HepG2 (cell line): ENCODE measurements around the gene COX7A2L. TPM values are rescaled to one million over a fixed set of nuclear protein-coding genes. Genes with fewer than 3 reads are reported as not detected.

Experiments
- ATAC-seq: fragments of 200-7000 bp; cut with Tn5 transposase; 3 replicates; pipeline ENCODE4 v1.9.1; 2020; ENCODE audit warnings: mild to moderate bottlenecking, moderate library complexity
- BruUV-seq: library from RNA; stranded (reverse); fragments of 400-500 nt; replicated peaks from 2 replicates; lab custom pipeline; 2021; lab: Mats Ljungman, UMichigan
- CTCF ChIA-PET: fragments of 300-600 bp; formaldehyde crosslinking; extraction: SDS; loops from one replicate; lab custom pipeline; 2021; ENCODE audit warnings: low total read pairs, inconsistent platforms, low intra/inter-chr PET ratio; lab: Yijun Ruan, JAX
- POLR2A ChIA-PET: fragments of 350-600 bp; sonication (Branson Sonifier 250); formaldehyde crosslinking; loops from one replicate; lab custom pipeline; 2020; ENCODE audit warnings: antibody characterized with exemption, inconsistent platforms; lab: Yijun Ruan, JAX
- DNase-seq: peaks from one replicate; pipeline ENCODE4 v3.0.0-alpha.2; 2015; ENCODE audit warnings: low spot score
- FAIRE-seq: peaks from 3 replicates; lab custom pipeline; 2011; peaks lifted over from hg19 to GRCh38; lab: Jason Lieb, UNC
- H2AFZ ChIP-seq: one replicate; pipeline ENCODE4 v1.6.1; 2011; ENCODE audit warnings: low read length, inconsistent platforms
- H3K27ac ChIP-seq: fragments of 300-600 bp; 3 replicates; pipeline ENCODE4 v1.8.0; 2011; ENCODE audit warnings: mixed run types, mild to moderate bottlenecking, mixed read lengths, low read length, inconsistent platforms; ENCODE audit not compliant: insufficient read depth; ENCODE audit errors: extremely low read length
- H3K27me3 ChIP-seq, 2 experiments: fragments of 200-600 bp in 1 of 2; 2 replicates in 1 of 2; 3 replicates in 1 of 2; pipeline versions ENCODE4 v1.6.0 to v1.8.0; 2011; ENCODE audit warnings: low read length in 2 of 2, mild to moderate bottlenecking in 2 of 2, moderate library complexity in 2 of 2, inconsistent platforms in 1 of 2; ENCODE audit not compliant: insufficient read depth in 2 of 2, control insufficient read depth in 1 of 2
- H3K36me3 ChIP-seq, 2 experiments: fragments of 200-600 bp in 1 of 2; replicated peaks in 1 of 2; 2 replicates in 1 of 2; 3 replicates in 1 of 2; pipeline versions ENCODE4 v1.5.1 to v1.8.0; 2011; ENCODE audit warnings: low read length in 2 of 2, inconsistent platforms in 1 of 2; ENCODE audit not compliant: insufficient read depth in 2 of 2, control insufficient read depth in 1 of 2
- H3K4me1 ChIP-seq: 2 replicates; pipeline ENCODE4 v1.5.1; 2012; ENCODE audit warnings: low read length, inconsistent platforms; ENCODE audit not compliant: insufficient read depth
- H3K4me2 ChIP-seq: 2 replicates; pipeline ENCODE4 v1.6.0; 2011; ENCODE audit warnings: low read depth, low read length, inconsistent platforms
- H3K4me3 ChIP-seq, 3 experiments: fragments of 200-600 bp in 1 of 3; sonication (generic), shearing (Covaris generic) in 1 of 3; replicated peaks in 1 of 3; 2 replicates each; pipeline ENCODE4 v1.5.1; 2011 to 2016; ENCODE audit warnings: low read length in 3 of 3, inconsistent platforms in 2 of 3, low read depth in 2 of 3, mild to moderate bottlenecking in 2 of 3, control low read depth in 1 of 3, mixed read lengths in 1 of 3; ENCODE audit not compliant: insufficient read depth in 1 of 3
- H3K79me2 ChIP-seq: one replicate; pipeline ENCODE4 v1.6.1; 2011; ENCODE audit warnings: low read length, inconsistent platforms; ENCODE audit not compliant: insufficient read depth
- H3K9ac ChIP-seq: 2 replicates; pipeline ENCODE4 v1.6.0; 2011; ENCODE audit warnings: mild to moderate bottlenecking, low read depth, low read length, inconsistent platforms; ENCODE audit not compliant: insufficient read depth
- H3K9me3 ChIP-seq: 2 replicates; pipeline ENCODE4 v1.5.1; 2012; ENCODE audit warnings: mild to moderate bottlenecking, low read length
- H4K20me1 ChIP-seq: 2 replicates; pipeline ENCODE4 v1.6.0; 2011; ENCODE audit warnings: inconsistent platforms, mild to moderate bottlenecking, low read length, moderate library complexity; ENCODE audit not compliant: insufficient read depth
- CENPT ChIP-seq: sonication (generic); formaldehyde crosslinking; IDR thresholded peaks from 2 replicates; pipeline ENCODE4 v1.8.0; 2022; ENCODE audit warnings: low read depth, mild to moderate bottlenecking, moderate library complexity, missing genetic modification reagents
- FOXO1 ChIP-seq: sonication (generic); formaldehyde crosslinking; IDR thresholded peaks from 2 replicates; pipeline ENCODE4 v1.4.0; 2020; ENCODE audit warnings: missing genetic modification reagents
- HDAC6 ChIP-seq: fragments of 200-600 bp; sonication (generic); IDR thresholded peaks from 2 replicates; pipeline ENCODE4 v1.7.0; 2017; ENCODE audit warnings: mild to moderate bottlenecking, antibody characterized with exemption, low read length, low read depth
- MLLT10 ChIP-seq: sonication (generic); formaldehyde crosslinking; IDR thresholded peaks from 2 replicates; pipeline ENCODE4 v1.4.0; 2020; ENCODE audit warnings: missing genetic modification reagents
- NFYC ChIP-seq: IDR thresholded peaks from 2 replicates; pipeline ENCODE4 v1.6.1; 2016; ENCODE audit warnings: missing genetic modification reagents, missing compliant biosample characterization
- PAF1 ChIP-seq: IDR thresholded peaks from 2 replicates; pipeline ENCODE4 v1.6.1; 2016; ENCODE audit warnings: missing genetic modification reagents, missing compliant biosample characterization
- PHF5A ChIP-seq: IDR thresholded peaks from one replicate; pipeline ENCODE4 v1.6.1; 2018; ENCODE audit warnings: low read depth, missing genetic modification reagents; ENCODE audit not compliant: unreplicated experiment
- POLR2A ChIP-seq, 2 experiments: IDR thresholded peaks; 2 replicates each; pipeline ENCODE4 v1.6.1; 2011; ENCODE audit warnings: low read depth in 2 of 2, low read length in 2 of 2, mild to moderate bottlenecking in 1 of 2, moderate library complexity in 1 of 2; ENCODE audit not compliant: insufficient read depth in 1 of 2
- POLR2AphosphoS5 ChIP-seq: IDR thresholded peaks from 2 replicates; pipeline ENCODE4 v1.6.1; 2012; ENCODE audit warnings: low read depth, low read length
- RBM22 ChIP-seq: fragments of 200-400 bp; formaldehyde crosslinking; optimal IDR thresholded peaks from 2 replicates; pipeline ENCODE3; 2017; ENCODE audit warnings: mild to moderate bottlenecking, low read length, moderate library complexity
- SIX4 ChIP-seq: sonication (generic); formaldehyde crosslinking; IDR thresholded peaks from 2 replicates; pipeline ENCODE4 v1.4.0; 2020; ENCODE audit warnings: missing genetic modification reagents
- TGIF2 ChIP-seq: IDR thresholded peaks from 2 replicates; pipeline ENCODE4 v1.6.1; 2016; ENCODE audit warnings: control low read depth, missing compliant biosample characterization
- ZNF160 ChIP-seq: sonication (generic); formaldehyde crosslinking; IDR thresholded peaks from 2 replicates; pipeline ENCODE4 v1.8.0; 2022; ENCODE audit warnings: mild to moderate bottlenecking, inconsistent platforms, missing genetic modification reagents
- ZNF350 ChIP-seq: sonication (generic); formaldehyde crosslinking; IDR thresholded peaks from 2 replicates; pipeline ENCODE4 v1.4.0; 2020; ENCODE audit warnings: mild to moderate bottlenecking, low read depth, missing genetic modification reagents, borderline replicate concordance
- ZNF383 ChIP-seq: sonication (generic); formaldehyde crosslinking; IDR thresholded peaks from 2 replicates; pipeline ENCODE4 v1.4.0; 2020; ENCODE audit warnings: missing genetic modification reagents, mild to moderate bottlenecking, borderline replicate concordance
- ZNF441 ChIP-seq: sonication (generic); formaldehyde crosslinking; IDR thresholded peaks from 2 replicates; pipeline ENCODE4 v1.7.0; 2021; ENCODE audit warnings: missing genetic modification reagents, borderline replicate concordance
- ZNF746 ChIP-seq: sonication (generic); formaldehyde crosslinking; IDR thresholded peaks from 2 replicates; pipeline ENCODE4 v1.8.0; 2022; ENCODE audit warnings: mild to moderate bottlenecking, missing genetic modification reagents
- ZNF766 ChIP-seq: sonication (generic); formaldehyde crosslinking; IDR thresholded peaks from 2 replicates; pipeline ENCODE4 v1.5.0; 2020; ENCODE audit warnings: missing genetic modification reagents, borderline replicate concordance
- ZNF83 ChIP-seq: sonication (generic); formaldehyde crosslinking; IDR thresholded peaks from 2 replicates; pipeline ENCODE4 v1.4.0; 2020; ENCODE audit warnings: missing genetic modification reagents, mild to moderate bottlenecking, borderline replicate concordance
- ZSCAN20 ChIP-seq: sonication (generic); formaldehyde crosslinking; IDR thresholded peaks from 2 replicates; pipeline ENCODE4 v1.4.0; 2020; ENCODE audit warnings: missing genetic modification reagents, mild to moderate bottlenecking, borderline replicate concordance
- WGBS: methylation state at CpG from one replicate; pipeline ENCODE4 v1.1.6; 2017; ENCODE audit warnings: low lambda C conversion rate; 5-methylcytosine and 5-hydroxymethylcytosine counted together
- in situ Hi-C: cut with HindIII; loops from 2 replicates; pipeline ENCODE4 v1.10.0; 2017; ENCODE audit warnings: low pct_unique_long_range_greater_than_20kb; ENCODE audit not compliant: extremely low pct_ligation_motif_present
- intact Hi-C: fragments of 100-400 bp; cut with micrococcal nuclease; formaldehyde crosslinking; loops from one replicate; pipeline ENCODE4 v1.10.0; 2022; ENCODE audit not compliant: unreplicated experiment
- polyA plus RNA-seq, 8 experiments: library from polyadenylated mRNA; depleted of rRNA in 3 of 8; stranded (reverse) in 7 of 8; unstranded in 1 of 8; fragments of >200 nt; fragmentation: Illumina TruSeq in 4 of 8; extraction: Trizol in 4 of 8; gene quantifications; 2 replicates each; pipeline versions ENCODE4 v1.2.1 to v1.2.3, GENCODE V29; 2011 to 2016; ENCODE audit warnings: low read depth in 4 of 8, missing spikeins in 1 of 8, mixed read lengths in 1 of 8; ENCODE audit not compliant: insufficient read depth in 1 of 8
- total RNA-seq, 5 experiments: library from RNA; depleted of rRNA; stranded (reverse); fragments of >200 nt; fragmentation: Illumina TruSeq; extraction: Trizol; gene quantifications; 2 replicates each; pipeline ENCODE4 v1.2.3, GENCODE V29; 2016; ENCODE audit warnings: low read depth in 1 of 5
- TF ChIP-seq, protein P1 (sequence below): sonication (generic); formaldehyde crosslinking; IDR thresholded peaks from 2 replicates; pipeline ENCODE4 v1.4.0; 2020; ENCODE audit warnings: mild to moderate bottlenecking, missing genetic modification reagents
- TF ChIP-seq, protein P2 (sequence below): sonication (generic); formaldehyde crosslinking; IDR thresholded peaks from 2 replicates; pipeline ENCODE4 v1.4.0; 2020; ENCODE audit warnings: missing genetic modification reagents
- TF ChIP-seq, protein P3 (sequence below): sonication (generic); formaldehyde crosslinking; IDR thresholded peaks from 2 replicates; pipeline ENCODE4 v1.8.0; 2023; ENCODE audit warnings: mild to moderate bottlenecking, missing genetic modification reagents

The COX7A2L gene
- total and polyA plus RNA-seq, 2 of the 13 experiments (the other 11 are each of a cell fraction or from before 2014, with no cell fraction given): 155 to 201 TPM

DNA sequence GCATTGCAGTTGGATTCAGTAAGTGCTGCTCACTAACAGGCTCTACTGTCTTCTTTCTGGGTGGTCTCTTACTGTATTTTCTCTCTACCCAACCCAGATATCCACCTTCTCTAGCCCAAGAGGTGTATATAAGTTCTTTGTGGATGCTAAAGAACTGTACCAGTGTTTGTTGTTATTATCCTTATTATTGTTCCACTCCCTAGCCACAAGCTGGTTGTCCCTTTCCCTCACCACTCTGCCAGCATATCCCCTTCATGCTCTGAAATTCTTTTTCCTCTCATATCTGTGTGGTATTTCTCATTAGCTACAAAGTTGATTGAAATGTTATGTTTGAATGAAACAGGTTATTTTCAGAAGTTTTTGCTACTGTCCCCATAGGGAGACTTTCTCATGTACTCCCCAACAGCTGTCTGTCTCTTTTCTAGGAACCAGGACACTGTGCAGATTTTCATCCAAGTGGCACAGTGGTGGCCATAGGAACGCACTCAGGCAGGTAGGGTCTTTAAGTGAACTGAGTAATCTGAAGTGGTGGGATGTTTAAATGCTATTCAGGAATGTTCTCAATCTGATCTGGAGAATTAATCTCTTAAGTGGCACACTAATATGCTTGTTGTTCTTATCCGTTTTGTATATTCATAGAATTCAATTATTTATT lies 56.8 kb downstream of the COX7A2L start:
- no peak overlapping the region for H2AFZ ChIP-seq

DNA sequence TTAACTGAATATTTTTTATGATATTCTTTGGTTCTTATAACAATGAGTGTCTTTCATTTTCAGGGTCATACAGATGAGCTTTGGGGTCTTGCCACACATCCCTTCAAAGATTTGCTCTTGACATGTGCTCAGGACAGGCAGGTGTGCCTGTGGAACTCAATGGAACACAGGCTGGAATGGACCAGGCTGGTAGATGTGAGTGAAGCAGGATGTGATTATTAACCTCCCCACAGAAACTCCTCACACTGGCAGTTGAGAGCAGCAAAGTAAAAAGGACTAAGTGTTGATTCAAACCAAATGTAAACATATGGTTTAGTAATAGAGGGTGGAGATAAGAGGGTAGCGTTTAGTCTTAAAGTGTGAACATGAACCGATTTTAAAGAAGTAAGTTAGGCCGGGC lies 57.8 kb downstream of the COX7A2L start:
- Histone ChIP-seq H3K4me1 (no peaks in the 10 kb centered on the region), H3K27ac (no peak overlapping the region), H3K79me2 (peaks cover 2% of the 10 kb centered on the region), H3K27me3 (no peaks in the 10 kb centered on the region), H3K9ac (no peak overlapping the region), H4K20me1 (peaks cover 40% of the 10 kb centered on the region), H3K4me2 (no peak overlapping the region), H3K36me3 (peaks cover 29 to 91% of the 10 kb centered on the region in 2 experiments), H3K4me3 (no peak overlapping the region), H2AFZ (no peak overlapping the region), H3K9me3 (no peaks in the 10 kb centered on the region)
- ChIA-PET CTCF (no interaction called here), POLR2A (no interaction called here)
- no peak for FAIRE-seq
- WGBS: 91% methylated on average over 3 of the region's 3 CpGs
- in situ Hi-C loops: no loop called here
- ATAC-seq: peak; percentile 6; the same call in 1 of the 3 replicates
- intact Hi-C loops: no loop called here
- no peak for DNase-seq
- no TSS peak for BruUV-seq
- TF ChIP-seq ZNF160 (CRISPR knock-in tag) (no peak), ZNF441 (CRISPR knock-in tag) (no peak), POLR2A (IDR thresholded peaks at IDR 0.05; ENCODE audit: insufficient read depth in 1 of 2, low read depth in 2 of 2, low read length in 2 of 2) (0 out of 4 replicates have a peak, but pooled peaks of 1 of the 2 experiments have one; percentile 32), TGIF2 (CRISPR knock-in tag) (no peak), ZNF766 (no peak), HDAC6 (no peak), POLR2AphosphoS5 (0 out of 2 replicates have a peak, but pooled peaks have one; percentile 25)
- TF ChIP-seq, protein P1, sequence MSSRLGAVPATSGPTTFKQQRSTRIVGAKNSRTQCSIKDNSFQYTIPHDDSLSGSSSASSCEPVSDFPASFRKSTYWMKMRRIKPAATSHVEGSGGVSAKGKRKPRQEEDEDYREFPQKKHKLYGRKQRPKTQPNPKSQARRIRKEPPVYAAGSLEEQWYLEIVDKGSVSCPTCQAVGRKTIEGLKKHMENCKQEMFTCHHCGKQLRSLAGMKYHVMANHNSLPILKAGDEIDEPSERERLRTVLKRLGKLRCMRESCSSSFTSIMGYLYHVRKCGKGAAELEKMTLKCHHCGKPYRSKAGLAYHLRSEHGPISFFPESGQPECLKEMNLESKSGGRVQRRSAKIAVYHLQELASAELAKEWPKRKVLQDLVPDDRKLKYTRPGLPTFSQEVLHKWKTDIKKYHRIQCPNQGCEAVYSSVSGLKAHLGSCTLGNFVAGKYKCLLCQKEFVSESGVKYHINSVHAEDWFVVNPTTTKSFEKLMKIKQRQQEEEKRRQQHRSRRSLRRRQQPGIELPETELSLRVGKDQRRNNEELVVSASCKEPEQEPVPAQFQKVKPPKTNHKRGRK (CRISPR knock-in tag): no peak
- TF ChIP-seq, protein P2, sequence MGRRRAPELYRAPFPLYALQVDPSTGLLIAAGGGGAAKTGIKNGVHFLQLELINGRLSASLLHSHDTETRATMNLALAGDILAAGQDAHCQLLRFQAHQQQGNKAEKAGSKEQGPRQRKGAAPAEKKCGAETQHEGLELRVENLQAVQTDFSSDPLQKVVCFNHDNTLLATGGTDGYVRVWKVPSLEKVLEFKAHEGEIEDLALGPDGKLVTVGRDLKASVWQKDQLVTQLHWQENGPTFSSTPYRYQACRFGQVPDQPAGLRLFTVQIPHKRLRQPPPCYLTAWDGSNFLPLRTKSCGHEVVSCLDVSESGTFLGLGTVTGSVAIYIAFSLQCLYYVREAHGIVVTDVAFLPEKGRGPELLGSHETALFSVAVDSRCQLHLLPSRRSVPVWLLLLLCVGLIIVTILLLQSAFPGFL: no peak

More for the DNA sequence above, 56.8 kb downstream of the COX7A2L start:
- H3K27me3 ChIP-seq: no peaks in the 10 kb centered on the region
- H3K27ac ChIP-seq: no peak overlapping the region
- no TSS peak for BruUV-seq
- WGBS: 98% methylated on average over 2 of the region's 2 CpGs
- peaks cover 2% of the 10 kb centered on the region for H3K79me2 ChIP-seq
- no peaks in the 10 kb centered on the region for H3K9me3 ChIP-seq
- no peak overlapping the region for H3K4me3 ChIP-seq
- peaks cover 29 to 91% of the 10 kb centered on the region in 2 experiments for H3K36me3 ChIP-seq
- H3K4me2 ChIP-seq: no peak overlapping the region
- ChIA-PET POLR2A (no interaction called here), CTCF (no interaction called here)
- no peak for TF ChIP-seq ZNF383
- TF ChIP-seq ZNF746 (CRISPR knock-in tag): no peak
- no peak for TF ChIP-seq ZNF350 (CRISPR knock-in tag)
- TF ChIP-seq PAF1 (CRISPR knock-in tag): peak; percentile 56
- no peak for TF ChIP-seq FOXO1 (CRISPR knock-in tag)
- no peak for TF ChIP-seq NFYC (CRISPR knock-in tag)
- TF ChIP-seq PHF5A: peak; percentile 50
- TF ChIP-seq ZSCAN20 (CRISPR knock-in tag): no peak
- TF ChIP-seq MLLT10 (CRISPR knock-in tag): no peak
- TF ChIP-seq POLR2A (IDR thresholded peaks at IDR 0.05; ENCODE audit: insufficient read depth in 1 of 2, low read depth in 2 of 2, low read length in 2 of 2): 0 out of 4 replicates have a peak, but pooled peaks of 1 of the 2 experiments have one; percentile 38
- TF ChIP-seq RBM22: peak; percentile 81
- no peak for TF ChIP-seq ZNF83 (CRISPR knock-in tag)
- no peak for TF ChIP-seq CENPT (CRISPR knock-in tag)
- TF ChIP-seq, protein P3, sequence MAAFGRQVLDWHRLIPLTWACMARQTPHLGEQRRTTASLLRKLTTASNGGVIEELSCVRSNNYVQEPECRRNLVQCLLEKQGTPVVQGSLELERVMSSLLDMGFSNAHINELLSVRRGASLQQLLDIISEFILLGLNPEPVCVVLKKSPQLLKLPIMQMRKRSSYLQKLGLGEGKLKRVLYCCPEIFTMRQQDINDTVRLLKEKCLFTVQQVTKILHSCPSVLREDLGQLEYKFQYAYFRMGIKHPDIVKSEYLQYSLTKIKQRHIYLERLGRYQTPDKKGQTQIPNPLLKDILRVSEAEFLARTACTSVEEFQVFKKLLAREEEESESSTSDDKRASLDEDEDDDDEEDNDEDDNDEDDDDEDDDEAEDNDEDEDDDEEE: no peak
- TF ChIP-seq SIX4 (CRISPR knock-in tag): no peak
- FAIRE-seq (no peak), DNase-seq (no peak), ATAC-seq (peak; percentile 34)
- no peaks in the 10 kb centered on the region for H3K4me1 ChIP-seq
- in situ Hi-C loops (no loop called here), intact Hi-C loops (no loop called here)
- no peak overlapping the region for H3K9ac ChIP-seq
- peaks cover 42% of the 10 kb centered on the region for H4K20me1 ChIP-seq
